GM21619 (cell line): Measurements from ENCODE around the gene ZNF414.

ENCODE experiments used
- ATAC-seq: cut with Tn5 transposase; IDR thresholded peaks from one replicate; pipeline ENCODE4 v1.9.1; 2021; ENCODE audit not compliant: unreplicated experiment

ZNF414 gene

DNA sequence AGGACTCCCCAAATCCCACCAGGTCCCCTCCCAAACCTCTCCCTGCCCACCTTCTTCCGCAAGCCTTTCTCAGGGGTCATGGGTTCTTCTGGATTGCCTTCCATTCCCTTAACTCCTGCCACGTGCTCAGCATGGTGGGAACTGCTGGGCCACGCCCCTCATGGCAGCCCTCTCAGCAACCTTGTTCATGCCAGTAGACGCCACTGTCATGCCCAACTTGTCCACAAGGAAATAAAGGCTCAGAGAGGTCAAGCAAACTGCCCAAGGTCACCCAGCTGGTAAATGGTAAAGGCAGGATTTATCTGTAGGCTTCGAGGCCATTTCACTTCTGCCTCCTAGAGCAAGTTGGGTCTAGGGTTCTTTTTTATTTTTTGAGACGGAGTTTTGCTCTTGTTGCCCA is 22.4 kb downstream of the ZNF414 start:
- no peak for ATAC-seq

DNA sequence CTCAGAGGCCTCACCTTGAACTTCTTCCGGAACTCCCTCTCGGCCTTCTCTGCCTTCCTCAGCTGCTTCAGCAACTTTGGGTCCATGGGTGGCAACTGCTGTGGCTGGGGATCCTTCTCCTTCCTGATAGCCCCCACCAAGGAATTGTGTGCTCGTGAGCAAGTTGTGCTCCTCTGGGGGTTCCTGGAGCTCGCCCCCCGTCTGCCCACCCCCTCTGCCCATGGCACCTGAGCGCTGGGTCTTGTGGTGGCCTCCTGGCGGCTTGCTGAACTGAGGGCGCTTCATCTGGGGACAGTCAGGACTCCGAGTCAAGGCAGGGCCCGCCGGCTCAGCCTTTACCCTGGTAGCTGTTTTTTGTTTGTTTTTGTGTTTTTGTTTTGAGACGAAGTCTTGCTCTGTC is 23.1 kb downstream of the ZNF414 start:
- no peak for ATAC-seq

DNA sequence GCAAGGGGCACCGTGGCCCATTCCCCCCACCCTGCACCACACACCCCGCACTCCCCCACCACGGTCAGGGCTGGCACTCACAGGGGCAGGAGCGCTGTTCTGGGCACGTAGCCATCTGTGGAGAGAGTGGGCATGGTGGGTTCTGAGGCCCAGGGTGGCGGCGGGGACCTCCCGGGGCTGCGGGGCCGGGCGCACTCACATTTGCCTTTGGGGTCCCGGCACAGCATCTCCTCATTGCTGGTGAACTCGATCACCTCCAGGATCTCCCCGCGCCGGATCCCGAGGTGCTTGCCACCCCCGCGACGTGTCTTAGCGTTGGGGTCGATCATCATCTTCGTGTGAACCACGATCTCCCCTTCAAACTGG is 23.6 kb downstream of the ZNF414 start:
- no peak for ATAC-seq

DNA sequence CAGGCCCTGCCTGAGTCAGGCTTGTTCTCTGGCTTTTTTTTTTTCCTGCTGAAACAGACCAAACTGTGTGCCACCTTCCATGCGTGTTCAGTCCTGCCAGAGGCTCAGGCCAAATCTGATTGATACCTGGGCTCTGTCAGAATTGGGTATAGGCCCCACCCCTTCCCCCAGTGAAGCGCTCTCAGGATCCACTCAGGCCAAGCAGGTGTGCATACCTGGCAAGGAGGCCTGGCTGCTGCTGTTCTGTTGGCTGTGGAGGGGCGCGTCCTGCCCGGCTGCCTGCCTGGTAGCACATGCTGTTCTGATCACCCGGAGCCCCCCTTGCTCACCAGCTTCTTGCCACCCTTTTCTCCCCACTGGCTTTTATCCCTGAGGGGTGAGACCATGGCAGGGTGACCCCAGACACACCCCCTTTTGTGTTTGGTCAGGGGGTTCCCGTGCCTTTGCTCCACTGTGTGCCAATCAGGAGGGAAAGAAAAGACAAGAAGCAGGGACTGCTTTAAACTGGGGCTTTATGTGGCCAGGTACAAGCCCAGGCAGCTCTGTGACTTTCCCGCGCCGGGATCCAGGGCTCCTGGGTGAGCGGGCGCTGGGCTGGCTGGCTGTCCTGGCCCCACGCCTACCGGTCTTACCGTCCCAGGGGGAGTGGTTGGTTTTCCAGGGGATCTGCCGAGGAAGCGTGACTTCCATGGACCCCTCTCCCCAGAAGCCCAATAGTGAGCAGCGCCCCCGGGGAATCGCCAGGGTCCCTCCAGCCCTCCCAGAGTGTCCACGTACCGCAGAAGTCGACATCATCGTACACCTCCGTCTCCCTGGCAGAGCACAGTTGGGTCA is 24.2 kb downstream of the ZNF414 start:
- ATAC-seq, result no peak

DNA sequence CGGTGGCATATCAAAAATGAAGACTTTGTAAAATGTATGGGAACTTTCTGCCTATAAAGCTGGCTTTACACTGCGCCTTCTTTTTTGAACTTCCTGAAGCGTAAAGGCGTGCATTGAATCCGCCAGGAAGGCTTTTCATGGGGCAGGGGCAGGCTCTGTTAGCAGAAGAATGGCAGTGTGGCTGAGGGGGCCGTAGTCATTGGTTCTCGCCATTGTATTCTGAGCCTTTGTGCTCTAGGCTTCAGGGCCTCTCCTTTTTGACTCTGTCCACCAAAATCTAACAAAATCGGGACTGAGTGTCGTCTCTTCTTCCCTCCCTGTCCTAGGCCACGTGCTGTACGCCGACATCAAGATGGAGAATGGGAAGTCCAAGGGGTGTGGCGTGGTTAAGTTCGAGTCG is 25.6 kb downstream of the ZNF414 start:
- ATAC-seq, result no peak

DNA sequence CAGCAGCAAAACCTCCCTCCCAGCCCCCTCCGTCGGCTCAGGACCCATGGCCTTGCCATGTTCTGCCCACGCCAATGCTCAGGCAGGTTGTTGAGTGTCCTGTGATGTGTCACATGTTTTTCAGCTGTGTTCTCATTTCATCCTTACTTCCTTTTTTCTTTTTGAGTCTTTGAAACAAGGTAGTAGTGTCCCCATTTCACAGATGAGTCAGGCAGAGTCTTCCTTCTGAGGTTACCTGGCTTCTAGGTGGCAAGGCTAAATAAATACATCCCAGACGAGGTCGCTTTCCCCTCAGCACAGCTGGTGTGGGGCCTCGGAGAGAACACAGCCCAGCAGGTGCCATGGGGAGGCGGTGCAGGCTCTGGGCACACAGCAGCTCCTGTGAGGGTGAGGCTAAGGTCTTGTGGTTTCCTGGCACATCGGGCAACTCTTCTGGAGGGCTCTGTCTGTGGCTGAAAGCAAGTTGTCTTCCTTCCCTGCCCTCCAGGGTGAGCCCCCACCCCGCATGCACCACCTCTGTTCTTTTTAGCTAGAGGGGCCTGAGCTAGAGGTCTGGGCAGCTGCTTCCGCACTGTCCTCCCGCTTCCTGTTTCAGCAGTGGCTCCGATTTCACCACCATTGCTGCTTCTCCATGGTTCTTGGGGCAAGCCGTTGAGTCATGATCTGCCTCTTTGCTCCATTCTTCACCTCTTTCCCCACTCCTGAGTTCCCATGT is 26.7 kb downstream of the ZNF414 start:
- ATAC-seq, result peak; percentile 73

DNA sequence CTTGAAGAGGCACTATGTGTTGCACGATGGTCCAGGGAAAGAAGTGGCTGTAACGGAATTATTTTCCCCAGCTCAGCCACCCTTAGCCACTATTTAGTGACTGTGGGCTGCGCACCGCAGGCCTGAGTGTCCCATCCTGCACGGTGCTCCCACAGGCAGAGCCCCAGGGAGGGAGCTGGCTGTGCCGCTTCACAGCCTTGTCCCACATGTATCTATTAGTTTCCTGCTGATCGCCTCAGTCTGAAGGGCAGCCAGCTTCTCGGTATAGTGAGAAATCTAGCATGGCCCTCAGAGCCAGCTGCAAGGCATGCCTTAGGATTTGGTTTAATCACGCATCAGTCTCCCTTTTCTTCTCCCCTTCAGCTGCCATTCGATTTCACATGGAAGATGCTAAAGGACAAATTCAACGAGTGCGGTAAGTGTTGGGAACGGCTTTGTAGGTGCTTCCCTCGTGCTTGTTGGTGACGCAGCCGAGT is 27.3 kb downstream of the ZNF414 start:
- peak; percentile 15 for ATAC-seq

DNA sequence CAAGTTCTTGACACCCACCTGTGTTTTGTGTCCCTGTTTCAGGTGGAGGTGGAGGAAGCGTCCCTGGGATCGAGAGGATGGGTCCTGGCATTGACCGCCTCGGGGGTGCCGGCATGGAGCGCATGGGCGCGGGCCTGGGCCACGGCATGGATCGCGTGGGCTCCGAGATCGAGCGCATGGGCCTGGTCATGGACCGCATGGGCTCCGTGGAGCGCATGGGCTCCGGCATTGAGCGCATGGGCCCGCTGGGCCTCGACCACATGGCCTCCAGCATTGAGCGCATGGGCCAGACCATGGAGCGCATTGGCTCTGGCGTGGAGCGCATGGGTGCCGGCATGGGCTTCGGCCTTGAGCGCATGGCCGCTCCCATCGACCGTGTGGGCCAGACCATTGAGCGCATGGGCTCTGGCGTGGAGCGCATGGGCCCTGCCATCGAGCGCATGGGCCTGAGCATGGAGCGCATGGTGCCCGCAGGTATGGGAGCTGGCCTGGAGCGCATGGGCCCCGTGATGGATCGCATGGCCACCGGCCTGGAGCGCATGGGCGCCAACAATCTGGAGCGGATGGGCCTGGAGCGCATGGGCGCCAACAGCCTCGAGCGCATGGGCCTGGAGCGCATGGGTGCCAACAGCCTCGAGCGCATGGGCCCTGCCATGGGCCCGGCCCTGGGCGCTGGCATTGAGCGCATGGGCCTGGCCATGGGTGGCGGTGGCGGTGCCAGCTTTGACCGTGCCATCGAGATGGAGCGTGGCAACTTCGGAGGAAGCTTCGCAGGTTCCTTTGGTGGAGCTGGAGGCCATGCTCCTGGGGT is 28.2 kb downstream of the ZNF414 start:
- ATAC-seq, result no peak

DNA sequence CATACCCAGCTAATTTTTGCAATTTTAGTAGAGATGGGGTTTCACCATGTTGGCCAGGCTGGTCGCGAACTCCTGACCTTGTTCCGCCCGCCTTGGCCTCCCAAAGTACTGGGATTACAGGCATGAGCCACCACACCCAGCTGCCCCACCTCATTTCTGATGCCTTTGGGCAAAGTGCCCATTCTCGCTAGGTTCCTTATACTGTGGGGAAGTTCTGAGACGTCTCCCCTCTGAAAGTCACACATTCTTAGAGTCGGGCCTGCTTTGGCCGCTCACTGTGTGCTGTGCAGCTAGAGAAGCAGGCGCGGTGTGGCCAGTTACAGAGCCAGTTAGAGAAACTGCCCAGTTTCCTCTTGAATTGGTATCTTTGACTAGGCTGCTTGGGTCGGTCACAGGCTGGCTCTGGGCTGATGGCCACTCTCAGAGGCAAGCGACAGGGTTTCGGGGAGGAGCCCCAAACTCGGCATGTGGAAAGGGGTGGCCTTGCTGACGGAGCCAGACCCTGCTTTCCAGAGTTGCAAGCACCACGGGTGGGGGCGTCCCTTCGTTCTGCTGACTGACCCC is 29.6 kb downstream of the ZNF414 start:
- no peak for ATAC-seq

DNA sequence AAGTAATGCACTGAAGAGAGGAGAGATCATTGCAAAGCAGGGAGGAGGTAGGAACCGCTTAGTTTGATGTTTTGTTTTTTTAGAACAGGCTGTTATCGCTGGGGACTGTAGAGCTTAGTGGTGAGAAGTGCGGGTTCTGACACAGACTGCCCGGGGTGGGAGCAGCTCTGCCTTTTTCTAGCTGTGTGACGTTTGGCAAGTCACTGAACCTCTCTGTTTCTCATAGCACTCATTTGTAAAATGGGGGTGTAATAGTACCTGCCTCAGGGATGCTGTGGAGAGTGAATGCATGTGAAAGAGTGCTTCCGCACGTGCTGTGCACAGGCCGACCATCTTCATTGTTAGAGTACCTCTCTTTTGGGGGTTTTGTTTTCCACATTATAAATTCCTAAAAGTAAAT is 30.8 kb downstream of the ZNF414 start:
- ATAC-seq, result no peak

DNA sequence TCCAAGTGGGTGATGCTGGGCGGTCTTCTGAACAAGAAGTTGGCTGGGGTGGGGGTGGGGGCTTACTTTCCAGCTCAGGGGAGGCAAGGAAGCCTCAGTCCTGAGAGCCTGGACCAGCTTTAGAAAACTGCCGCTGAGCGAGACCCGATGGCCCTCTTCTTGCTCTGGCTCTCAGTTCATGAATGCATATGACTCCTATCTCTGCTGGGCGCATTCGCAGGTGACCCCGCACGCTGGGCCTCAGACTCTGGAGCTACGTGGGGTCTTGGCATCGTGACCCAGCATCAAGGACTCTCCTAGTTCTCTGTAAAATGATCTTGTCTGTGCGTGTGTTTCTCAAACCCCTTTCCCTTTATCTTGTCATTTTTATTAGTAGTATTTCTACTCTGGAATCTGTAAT is 31.3 kb downstream of the ZNF414 start:
- no peak for ATAC-seq

DNA sequence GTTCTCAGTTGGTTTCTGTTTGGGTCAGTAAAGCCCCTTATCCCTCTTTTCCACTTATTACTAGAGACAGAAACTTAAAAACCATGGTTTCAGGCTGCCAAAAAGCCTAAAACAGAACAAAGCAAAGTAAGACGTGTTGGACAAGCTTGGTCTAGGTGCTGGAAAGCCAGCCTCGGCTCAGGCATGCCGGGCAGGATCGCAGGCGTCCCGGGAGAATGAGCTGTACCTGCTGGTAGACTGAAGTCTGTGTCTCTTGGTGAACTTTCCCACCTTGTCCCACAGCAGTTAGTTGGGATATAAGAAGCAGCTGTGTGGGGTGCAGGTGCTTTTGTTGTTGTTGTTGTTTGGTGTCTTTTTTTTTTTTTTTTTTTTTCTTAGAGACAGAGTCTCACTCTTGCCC is 32.4 kb downstream of the ZNF414 start:
- no peak for ATAC-seq

DNA sequence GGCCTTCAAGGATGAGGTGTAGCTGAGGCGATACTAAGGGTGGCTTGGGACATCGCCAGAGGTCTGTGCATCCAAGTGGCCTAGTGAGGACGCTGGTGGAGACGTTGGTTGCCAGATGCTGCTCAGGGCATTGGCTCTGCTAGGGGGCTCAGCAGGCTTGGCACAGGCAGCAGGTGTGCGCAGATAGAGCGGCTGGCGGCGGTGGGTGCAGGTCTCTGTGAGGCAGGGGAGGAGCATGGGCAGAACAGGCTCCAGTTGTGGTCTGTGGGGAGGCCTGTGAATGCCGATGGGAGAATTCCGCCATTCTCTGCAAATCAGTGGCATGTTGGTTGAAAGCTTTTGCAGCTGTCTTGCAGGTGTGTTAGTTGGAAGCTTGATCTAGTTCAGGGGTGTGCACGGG is 32.8 kb downstream of the ZNF414 start:
- no peak for ATAC-seq

DNA sequence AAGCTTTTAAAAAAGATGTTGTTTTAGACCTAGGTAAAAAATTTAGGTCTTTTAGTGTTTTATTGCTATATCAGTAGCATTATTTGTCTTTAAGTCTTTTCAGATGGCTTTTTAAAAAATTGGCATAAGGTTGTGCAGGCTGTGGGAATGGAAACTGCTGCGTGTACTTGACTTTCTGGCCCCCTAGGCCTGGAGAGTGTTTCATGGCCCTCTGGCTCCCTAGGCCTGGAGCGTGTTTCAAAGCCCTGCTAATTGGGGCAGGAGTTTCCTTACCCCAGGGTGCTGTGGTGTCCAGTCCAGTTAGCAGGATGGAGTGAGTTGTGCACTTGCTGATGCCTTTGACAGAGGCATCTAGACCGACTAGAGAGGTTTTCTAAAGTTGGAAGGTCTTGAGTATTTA is 35.4 kb downstream of the ZNF414 start:
- ATAC-seq, result no peak

DNA sequence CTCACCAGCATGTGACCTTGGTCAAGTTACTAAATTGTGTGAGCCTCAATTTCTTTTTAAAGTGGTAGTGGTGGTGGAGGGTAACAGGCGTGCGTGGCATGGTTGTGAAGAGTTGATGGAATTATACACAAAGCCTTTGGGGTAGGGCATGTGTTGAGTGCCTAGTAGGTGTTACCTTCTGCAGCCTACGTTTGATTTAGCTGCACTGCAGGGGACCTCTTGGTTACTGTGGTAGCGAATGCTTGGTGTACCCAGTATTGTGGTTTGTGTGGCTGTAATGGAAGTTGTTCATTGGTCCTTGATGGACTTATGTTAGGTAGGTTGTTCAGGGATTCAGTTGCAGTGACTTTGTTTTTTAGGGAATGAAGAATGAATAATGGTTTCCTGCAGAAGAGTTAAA is 36.1 kb downstream of the ZNF414 start:
- ATAC-seq, result no peak

DNA sequence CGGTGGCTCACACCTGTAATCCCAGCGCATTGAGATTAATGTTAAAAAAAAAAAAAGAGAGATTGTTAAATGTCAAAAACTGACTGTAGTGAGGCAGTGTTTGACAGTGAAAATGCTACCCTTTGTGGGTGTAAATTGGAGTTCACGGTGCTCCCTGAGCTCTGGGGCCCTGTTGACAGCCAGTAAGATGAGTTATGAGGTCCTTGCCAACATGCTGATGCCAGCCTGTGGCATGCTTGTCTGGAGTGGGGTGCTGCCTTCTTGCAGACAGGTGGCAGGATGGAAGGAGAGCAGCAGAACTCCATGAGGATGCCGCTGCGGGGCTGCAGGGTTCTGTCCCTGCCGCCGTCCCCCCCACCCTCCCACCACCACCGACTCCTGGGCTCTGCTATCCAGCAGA is 37.4 kb downstream of the ZNF414 start:
- ATAC-seq, result no peak

DNA sequence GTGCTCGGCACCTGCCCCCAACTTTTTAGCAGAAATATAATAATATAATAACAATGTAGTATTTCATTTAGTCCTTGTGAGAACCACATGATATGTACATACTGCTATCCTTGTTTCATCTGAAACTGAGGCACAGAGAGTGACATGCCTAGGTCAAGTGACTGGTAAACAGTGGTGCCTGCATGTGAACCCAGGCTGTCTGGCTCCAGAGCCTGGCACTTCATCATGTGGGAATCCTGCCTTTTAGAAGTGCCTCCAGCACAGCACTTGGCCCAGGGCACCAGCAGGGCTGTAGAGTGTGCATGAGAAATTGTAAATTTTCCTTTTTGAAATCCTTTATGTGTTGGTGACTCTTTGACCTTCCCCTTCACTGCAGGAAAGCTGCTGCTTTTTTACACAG is 39.0 kb downstream of the ZNF414 start:
- no peak for ATAC-seq

DNA sequence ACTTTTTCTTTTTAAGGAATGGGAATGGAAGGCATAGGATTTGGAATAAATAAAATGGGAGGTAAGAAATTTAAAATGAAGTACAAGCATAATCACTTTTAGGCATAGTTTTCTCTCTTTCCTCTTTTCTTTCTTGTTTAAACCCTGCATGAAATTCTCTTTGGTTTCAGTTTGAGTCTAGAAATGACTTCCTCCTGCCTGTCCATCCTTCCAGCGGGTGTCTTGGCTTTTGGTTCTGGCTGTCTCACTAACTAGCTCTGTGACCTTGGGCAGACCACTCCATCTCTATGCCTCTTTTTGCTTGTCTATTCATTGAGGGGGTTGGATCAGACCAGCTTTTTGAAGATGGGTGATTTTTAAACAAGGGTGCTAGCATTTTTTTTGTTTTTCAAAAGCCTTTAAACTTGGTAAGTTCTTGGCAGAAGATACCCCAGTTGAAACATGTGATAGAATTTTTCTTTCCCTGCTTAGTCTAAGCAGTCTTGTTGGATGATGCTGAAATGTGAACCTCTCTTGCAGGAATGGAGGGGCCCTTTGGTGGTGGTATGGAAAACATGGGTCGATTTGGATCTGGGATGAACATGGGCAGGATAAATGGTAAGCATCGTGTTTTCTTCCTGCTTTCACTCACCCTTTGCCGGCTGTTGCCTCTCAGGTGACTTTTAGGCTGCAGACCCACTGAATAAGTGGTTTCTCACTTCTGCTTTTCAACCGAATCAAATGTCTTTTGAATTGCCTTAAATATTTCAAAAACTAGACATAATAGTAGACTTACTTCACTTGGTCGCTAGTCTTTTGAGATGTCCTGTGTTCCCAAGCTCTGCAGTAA is 40.1 kb downstream of the ZNF414 start:
- ATAC-seq, result peak; percentile 56

DNA sequence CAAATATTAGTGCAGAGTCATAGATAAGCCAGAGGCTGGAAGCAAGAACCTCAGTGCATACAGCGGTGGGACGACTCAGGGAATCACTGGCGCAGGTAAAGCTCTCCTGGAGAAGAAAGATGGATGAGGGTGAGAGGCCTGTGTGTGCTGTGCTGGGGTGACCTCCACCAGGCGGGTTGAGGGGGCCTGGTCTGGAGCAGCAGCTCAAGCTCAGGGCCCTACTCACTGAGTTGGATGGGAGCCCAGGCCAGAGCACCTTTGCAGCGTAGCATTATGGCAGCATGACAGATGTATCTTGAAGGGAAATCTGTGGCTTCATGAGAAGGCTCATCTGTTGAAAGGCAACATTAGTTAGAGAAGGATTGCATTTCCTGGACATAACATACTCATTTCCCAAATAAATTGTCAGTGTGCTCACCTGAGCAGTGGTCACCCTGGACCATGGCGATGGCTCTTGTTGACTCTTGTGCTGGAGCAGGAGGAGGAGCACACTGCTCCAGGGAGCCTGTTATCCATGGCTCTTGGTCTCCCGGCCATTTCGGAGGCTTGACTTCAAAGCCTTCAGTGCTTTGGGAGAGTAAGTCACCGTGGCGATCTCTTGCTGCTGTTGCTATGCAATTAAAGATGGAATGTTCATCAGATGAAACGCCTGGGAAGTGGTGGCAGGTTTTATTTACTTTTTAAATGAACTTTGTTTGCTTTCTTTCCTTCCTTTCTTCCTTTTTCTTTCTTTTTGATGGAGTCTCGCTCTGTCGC is 44.2 kb downstream of the ZNF414 start:
- ATAC-seq, result no peak
